ENCODE results near the gene MRPS11.

Gene MRPS11

DNA sequence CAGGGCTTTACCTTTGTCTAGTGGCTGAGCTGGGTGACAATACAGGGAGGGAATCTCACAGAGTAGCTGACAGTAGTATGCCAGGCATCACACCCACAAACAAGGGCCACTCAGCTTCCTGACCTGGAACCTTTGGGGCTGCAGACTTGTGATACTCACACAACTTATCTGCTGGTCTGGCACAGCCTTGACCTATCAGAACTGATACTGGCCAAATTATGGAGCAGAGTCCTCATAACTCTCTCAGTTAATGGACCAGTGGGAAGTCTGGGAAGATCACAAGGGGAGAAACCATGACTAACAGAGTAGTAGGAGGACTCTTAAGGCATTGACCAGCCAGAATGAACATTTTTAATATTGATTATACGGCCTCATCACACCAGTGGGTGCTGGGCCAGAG lies 19.8 kb upstream of the MRPS11 start:
- no peaks in the 10 kb centered on the region for H3K27me3 ChIP-seq (ENCODE audit: insufficient read depth, poor library complexity, severe bottlenecking)
- no peak overlapping the region for H3K4me3 ChIP-seq (replicated peaks; ENCODE audit: insufficient read depth, low read length)
- TF ChIP-seq, protein P1, sequence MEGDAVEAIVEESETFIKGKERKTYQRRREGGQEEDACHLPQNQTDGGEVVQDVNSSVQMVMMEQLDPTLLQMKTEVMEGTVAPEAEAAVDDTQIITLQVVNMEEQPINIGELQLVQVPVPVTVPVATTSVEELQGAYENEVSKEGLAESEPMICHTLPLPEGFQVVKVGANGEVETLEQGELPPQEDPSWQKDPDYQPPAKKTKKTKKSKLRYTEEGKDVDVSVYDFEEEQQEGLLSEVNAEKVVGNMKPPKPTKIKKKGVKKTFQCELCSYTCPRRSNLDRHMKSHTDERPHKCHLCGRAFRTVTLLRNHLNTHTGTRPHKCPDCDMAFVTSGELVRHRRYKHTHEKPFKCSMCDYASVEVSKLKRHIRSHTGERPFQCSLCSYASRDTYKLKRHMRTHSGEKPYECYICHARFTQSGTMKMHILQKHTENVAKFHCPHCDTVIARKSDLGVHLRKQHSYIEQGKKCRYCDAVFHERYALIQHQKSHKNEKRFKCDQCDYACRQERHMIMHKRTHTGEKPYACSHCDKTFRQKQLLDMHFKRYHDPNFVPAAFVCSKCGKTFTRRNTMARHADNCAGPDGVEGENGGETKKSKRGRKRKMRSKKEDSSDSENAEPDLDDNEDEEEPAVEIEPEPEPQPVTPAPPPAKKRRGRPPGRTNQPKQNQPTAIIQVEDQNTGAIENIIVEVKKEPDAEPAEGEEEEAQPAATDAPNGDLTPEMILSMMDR (IDR thresholded peaks at IDR 0.05; ENCODE audit: insufficient read depth, low read length): no peak
- TF ChIP-seq, protein P2, sequence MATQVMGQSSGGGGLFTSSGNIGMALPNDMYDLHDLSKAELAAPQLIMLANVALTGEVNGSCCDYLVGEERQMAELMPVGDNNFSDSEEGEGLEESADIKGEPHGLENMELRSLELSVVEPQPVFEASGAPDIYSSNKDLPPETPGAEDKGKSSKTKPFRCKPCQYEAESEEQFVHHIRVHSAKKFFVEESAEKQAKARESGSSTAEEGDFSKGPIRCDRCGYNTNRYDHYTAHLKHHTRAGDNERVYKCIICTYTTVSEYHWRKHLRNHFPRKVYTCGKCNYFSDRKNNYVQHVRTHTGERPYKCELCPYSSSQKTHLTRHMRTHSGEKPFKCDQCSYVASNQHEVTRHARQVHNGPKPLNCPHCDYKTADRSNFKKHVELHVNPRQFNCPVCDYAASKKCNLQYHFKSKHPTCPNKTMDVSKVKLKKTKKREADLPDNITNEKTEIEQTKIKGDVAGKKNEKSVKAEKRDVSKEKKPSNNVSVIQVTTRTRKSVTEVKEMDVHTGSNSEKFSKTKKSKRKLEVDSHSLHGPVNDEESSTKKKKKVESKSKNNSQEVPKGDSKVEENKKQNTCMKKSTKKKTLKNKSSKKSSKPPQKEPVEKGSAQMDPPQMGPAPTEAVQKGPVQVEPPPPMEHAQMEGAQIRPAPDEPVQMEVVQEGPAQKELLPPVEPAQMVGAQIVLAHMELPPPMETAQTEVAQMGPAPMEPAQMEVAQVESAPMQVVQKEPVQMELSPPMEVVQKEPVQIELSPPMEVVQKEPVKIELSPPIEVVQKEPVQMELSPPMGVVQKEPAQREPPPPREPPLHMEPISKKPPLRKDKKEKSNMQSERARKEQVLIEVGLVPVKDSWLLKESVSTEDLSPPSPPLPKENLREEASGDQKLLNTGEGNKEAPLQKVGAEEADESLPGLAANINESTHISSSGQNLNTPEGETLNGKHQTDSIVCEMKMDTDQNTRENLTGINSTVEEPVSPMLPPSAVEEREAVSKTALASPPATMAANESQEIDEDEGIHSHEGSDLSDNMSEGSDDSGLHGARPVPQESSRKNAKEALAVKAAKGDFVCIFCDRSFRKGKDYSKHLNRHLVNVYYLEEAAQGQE (IDR thresholded peaks at IDR 0.05; ENCODE audit: insufficient replicate concordance, low read depth): no peak
- TF ChIP-seq POLR2AphosphoS5 (IDR thresholded peaks at IDR 0.05; ENCODE audit: low read depth) (no peak), SPI1 (IDR thresholded peaks at IDR 0.05; ENCODE audit: borderline replicate concordance, low read depth) (no peak), GABPA (IDR thresholded peaks at IDR 0.05; ENCODE audit: low read depth) (no peak)
- DNase-seq (ENCODE audit: low read depth in 1 of 2, low spot score in 1 of 2): no peak
- H3K27ac ChIP-seq (replicated peaks): no peak overlapping the region

DNA sequence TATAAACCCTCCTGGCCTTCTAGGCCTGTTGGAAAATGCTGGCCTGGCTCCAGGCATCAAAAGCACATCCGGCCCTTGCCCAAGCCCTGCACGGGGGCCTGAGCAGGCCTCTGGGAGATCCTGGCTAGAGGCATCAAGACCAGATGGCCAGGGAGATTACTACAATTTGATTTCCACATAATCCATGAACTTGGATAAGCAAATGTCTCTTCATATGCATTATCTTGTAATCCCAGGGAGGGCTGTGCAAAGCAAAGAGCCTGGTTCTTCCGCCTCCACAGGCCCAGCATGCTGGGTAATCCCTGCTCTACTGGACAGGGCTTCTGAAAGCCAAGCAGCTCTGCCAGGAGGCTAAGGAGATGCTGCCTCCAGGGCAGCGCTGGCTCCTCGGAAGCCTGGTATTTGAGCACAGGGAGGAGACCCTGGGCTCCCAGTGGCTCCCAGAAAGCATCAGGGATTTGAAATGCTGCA lies 18.5 kb upstream of the MRPS11 start:
- DNase-seq (ENCODE audit: low read depth in 1 of 2, low spot score in 1 of 2): no peak
- TF ChIP-seq SPI1 (IDR thresholded peaks at IDR 0.05; ENCODE audit: borderline replicate concordance, low read depth): no peak
- TF ChIP-seq GABPA (IDR thresholded peaks at IDR 0.05; ENCODE audit: low read depth): no peak
- TF ChIP-seq, protein P1 (IDR thresholded peaks at IDR 0.05; ENCODE audit: insufficient read depth, low read length): no peak
- TF ChIP-seq POLR2AphosphoS5 (IDR thresholded peaks at IDR 0.05; ENCODE audit: low read depth): no peak
- Histone ChIP-seq H3K27ac (replicated peaks) (no peak overlapping the region), H3K27me3 (ENCODE audit: insufficient read depth, poor library complexity, severe bottlenecking) (no peaks in the 10 kb centered on the region), H3K4me3 (replicated peaks; ENCODE audit: insufficient read depth, low read length) (no peak overlapping the region)

DNA sequence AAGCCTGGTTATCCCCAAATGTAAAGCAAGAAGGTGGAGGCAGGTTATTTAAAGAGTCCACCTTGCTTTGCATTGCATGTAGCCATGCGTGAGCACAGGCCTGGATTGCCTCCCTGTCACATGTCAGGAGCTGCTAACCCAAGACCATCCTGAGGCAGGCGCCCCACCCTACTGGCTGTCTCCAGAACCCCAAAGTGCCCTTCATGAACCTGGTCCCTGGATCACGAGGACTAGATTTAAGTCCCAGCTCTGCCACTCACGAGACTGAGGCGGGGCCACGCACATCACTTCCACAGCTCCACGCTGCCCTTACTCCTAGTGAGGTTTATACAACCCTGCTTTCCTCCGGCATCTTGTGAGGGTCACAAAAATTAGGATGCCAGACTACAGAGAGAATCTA lies 17.9 kb upstream of the MRPS11 start:
- no peak overlapping the region for H3K4me3 ChIP-seq (replicated peaks; ENCODE audit: insufficient read depth, low read length)
- DNase-seq (ENCODE audit: low read depth in 1 of 2, low spot score in 1 of 2): no peak
- TF ChIP-seq GABPA (IDR thresholded peaks at IDR 0.05; ENCODE audit: low read depth) (no peak), SPI1 (IDR thresholded peaks at IDR 0.05; ENCODE audit: borderline replicate concordance, low read depth) (no peak), POLR2AphosphoS5 (IDR thresholded peaks at IDR 0.05; ENCODE audit: low read depth) (no peak)
- TF ChIP-seq, protein P1 (IDR thresholded peaks at IDR 0.05; ENCODE audit: insufficient read depth, low read length): no peak
- TF ChIP-seq, protein P2 (IDR thresholded peaks at IDR 0.05; ENCODE audit: insufficient replicate concordance, low read depth): no peak
- H3K27me3 ChIP-seq (ENCODE audit: insufficient read depth, poor library complexity, severe bottlenecking): no peaks in the 10 kb centered on the region
- no peak overlapping the region for H3K27ac ChIP-seq (replicated peaks)
